Ovary (tissue), 3 donors: ENCODE data around the gene TBC1D3K.

Experiments used
- EP300 ChIP-seq: sonication (generic); formaldehyde crosslinking; IDR thresholded peaks from one replicate; pipeline ENCODE4 v1.6.1; 2017; ENCODE audit warnings: antibody characterized with exemption
- POLR2A ChIP-seq: fragments of 450-650 bp; IDR thresholded peaks from one replicate; pipeline ENCODE4 v1.6.1; 2017; ENCODE audit warnings: antibody characterized with exemption, mild to moderate bottlenecking, moderate library complexity
- TF ChIP-seq, protein P1 (sequence below), 3 donors: fragments of 450-650 bp in 2 of 3; fragments of 200-600 bp in 1 of 3; IDR thresholded peaks; one replicate each; pipeline versions ENCODE4 v1.5.1 to v1.8.0; 2016 to 2022; ENCODE audit warnings: antibody characterized with exemption in 3 of 3, mild to moderate bottlenecking in 1 of 3
- donor health status: DM: no; HTN: no; CAD: no.

GRCh38 chr17:37884516-37884915 lies 39.7 kb upstream of the TBC1D3K start:
- TF ChIP-seq POLR2A (no peak), EP300 (no peak)
- TF ChIP-seq, protein P1, sequence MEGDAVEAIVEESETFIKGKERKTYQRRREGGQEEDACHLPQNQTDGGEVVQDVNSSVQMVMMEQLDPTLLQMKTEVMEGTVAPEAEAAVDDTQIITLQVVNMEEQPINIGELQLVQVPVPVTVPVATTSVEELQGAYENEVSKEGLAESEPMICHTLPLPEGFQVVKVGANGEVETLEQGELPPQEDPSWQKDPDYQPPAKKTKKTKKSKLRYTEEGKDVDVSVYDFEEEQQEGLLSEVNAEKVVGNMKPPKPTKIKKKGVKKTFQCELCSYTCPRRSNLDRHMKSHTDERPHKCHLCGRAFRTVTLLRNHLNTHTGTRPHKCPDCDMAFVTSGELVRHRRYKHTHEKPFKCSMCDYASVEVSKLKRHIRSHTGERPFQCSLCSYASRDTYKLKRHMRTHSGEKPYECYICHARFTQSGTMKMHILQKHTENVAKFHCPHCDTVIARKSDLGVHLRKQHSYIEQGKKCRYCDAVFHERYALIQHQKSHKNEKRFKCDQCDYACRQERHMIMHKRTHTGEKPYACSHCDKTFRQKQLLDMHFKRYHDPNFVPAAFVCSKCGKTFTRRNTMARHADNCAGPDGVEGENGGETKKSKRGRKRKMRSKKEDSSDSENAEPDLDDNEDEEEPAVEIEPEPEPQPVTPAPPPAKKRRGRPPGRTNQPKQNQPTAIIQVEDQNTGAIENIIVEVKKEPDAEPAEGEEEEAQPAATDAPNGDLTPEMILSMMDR (IDR thresholded peaks at IDR 0.05): no peak
